Caco-2 (cell line): ENCODE data around the gene ATAD3C. TPM values are rescaled to one million over a fixed set of nuclear protein-coding genes. Genes with fewer than 3 reads are reported as not detected.
"Not testable (repeated sequence)": the region's sequence is repeated elsewhere in the genome, so short reads cannot be mapped to it uniquely, and the experiment has no call there.

Experiments
- BruUV-seq: library from RNA; stranded (reverse); fragments of 400-500 nt; replicated peaks from 2 replicates; lab custom pipeline; 2021; lab: Mats Ljungman, UMichigan
- CTCF ChIA-PET: fragments of 300-600 bp; sonication (Branson Sonifier 250); formaldehyde crosslinking; loops from one replicate; lab custom pipeline; 2022; ENCODE audit warnings: antibody characterized with exemption; lab: Charles Lee
- POLR2A ChIA-PET: fragments of 300-600 bp; sonication (Branson Sonifier 250); formaldehyde crosslinking; loops from one replicate; lab custom pipeline; 2022; ENCODE audit warnings: antibody characterized with exemption; lab: Charles Lee
- DNase-seq, 2 experiments: peaks; one replicate each; pipeline versions ENCODE4 v3.0.0 to v3.0.0-alpha.2; 2020 to 2022
- H3K27me3 ChIP-seq: replicated peaks from 2 replicates; pipeline ENCODE4 v1.6.0; 2011; ENCODE audit warnings: low read length; ENCODE audit not compliant: control insufficient read depth, insufficient read depth
- H3K36me3 ChIP-seq: 2 replicates; pipeline ENCODE4 v1.5.1; 2011; ENCODE audit warnings: low read length; ENCODE audit not compliant: control insufficient read depth, insufficient read depth
- H3K4me1 ChIP-seq: fragments of 250-450 bp; sonication (Bioruptor Pico); 2 replicates; pipeline ENCODE4 v1.5.1; 2020; ENCODE audit warnings: mild to moderate bottlenecking
- H3K4me3 ChIP-seq: 2 replicates; pipeline ENCODE4 v1.5.1; 2011; ENCODE audit warnings: low read depth, mild to moderate bottlenecking, control low read depth, low read length
- H3K9me3 ChIP-seq: fragments of 250-450 bp; sonication (Bioruptor Pico); 2 replicates; pipeline ENCODE4 v1.5.1; 2020; ENCODE audit warnings: mild to moderate bottlenecking, moderate library complexity
- H3K27ac Mint-ChIP-seq: one replicate; pipeline ENCODE4 v1.8.0; 2022; ENCODE audit warnings: mixed read lengths; ENCODE audit not compliant: unreplicated experiment
- H3K27me3 Mint-ChIP-seq: one replicate; pipeline ENCODE4 v1.8.0; 2022; ENCODE audit warnings: mixed read lengths; ENCODE audit not compliant: insufficient read depth, unreplicated experiment
- H3K36me3 Mint-ChIP-seq: one replicate; pipeline ENCODE4 v1.8.0; 2022; ENCODE audit warnings: mild to moderate bottlenecking, mixed read lengths; ENCODE audit not compliant: insufficient read depth, unreplicated experiment
- H3K4me1 Mint-ChIP-seq: one replicate; pipeline ENCODE4 v1.8.0; 2022; ENCODE audit warnings: low read depth, mixed read lengths; ENCODE audit not compliant: unreplicated experiment
- H3K4me3 Mint-ChIP-seq: one replicate; pipeline ENCODE4 v1.8.0; 2022; ENCODE audit warnings: mild to moderate bottlenecking, moderate library complexity, mixed read lengths; ENCODE audit not compliant: unreplicated experiment
- H3K9me3 Mint-ChIP-seq: one replicate; pipeline ENCODE4 v1.8.0; 2022; ENCODE audit warnings: mixed read lengths; ENCODE audit not compliant: unreplicated experiment
- CTCF ChIP-seq, 2 experiments: fragments of 200-600 bp in 1 of 2; IDR thresholded peaks; 1 replicate in 1 of 2; 2 replicates in 1 of 2; pipeline versions ENCODE4 v1.5.1 to v1.8.0; 2011 to 2022; ENCODE audit warnings: antibody characterized with exemption in 1 of 2, control low read depth in 1 of 2, inconsistent platforms in 1 of 2, low read depth in 1 of 2, low read length in 1 of 2, mild to moderate bottlenecking in 1 of 2, moderate library complexity in 1 of 2; ENCODE audit not compliant: insufficient read depth in 1 of 2, severe bottlenecking in 1 of 2, unreplicated experiment in 1 of 2
- intact Hi-C: fragments of 100-400 bp; cut with micrococcal nuclease; formaldehyde crosslinking; loops from one replicate; pipeline ENCODE4 v1.10.0; 2022; ENCODE audit not compliant: unreplicated experiment
- total RNA-seq: library from RNA; stranded (reverse); gene quantifications from 2 replicates; pipeline ENCODE4 v1.2.3, GENCODE V29; 2022

ATAD3C gene
- total RNA-seq, 1 experiment from 2014 or later, result 0.95 TPM

- no TSS peak for BruUV-seq
Observed at GRCh38 chr1:1427820-1428148, 21.7 kb upstream of the ATAD3C start.

GRCh38 chr1:1428174-1428573 lies 21.3 kb upstream of the ATAD3C start:
- Mint-ChIP-seq H3K27me3 (no peaks in the 10 kb centered on the region), H3K4me3 (no peak overlapping the region), H3K4me1 (peaks cover 5% of the 10 kb centered on the region), H3K27ac (peak overlapping the region; percentile 45), H3K9me3 (no peaks in the 10 kb centered on the region), H3K36me3 (no peaks in the 10 kb centered on the region)
- no peak for TF ChIP-seq CTCF (IDR thresholded peaks at IDR 0.05; ENCODE audit: insufficient read depth in 1 of 2, low read depth in 1 of 2, low read length in 1 of 2, severe bottlenecking in 1 of 2, unreplicated experiment in 1 of 2)
- ChIA-PET CTCF (no interaction called here), POLR2A (no interaction called here)
- DNase-seq, result no peak
- H3K4me3 ChIP-seq, result no peak overlapping the region
- no peaks in the 10 kb centered on the region for H3K36me3 ChIP-seq
- BruUV-seq, result no TSS peak
- intact Hi-C loops, result no loop called here
- peaks cover 45% of the 10 kb centered on the region for H3K4me1 ChIP-seq
- no peaks in the 10 kb centered on the region for H3K27me3 ChIP-seq
- no peaks in the 10 kb centered on the region for H3K9me3 ChIP-seq

More at GRCh38 chr1:1427820-1428148, 21.7 kb upstream of the ATAD3C start:
- intact Hi-C loops, result no loop called here
- DNase-seq, result no peak
- no peaks in the 10 kb centered on the region for H3K36me3 ChIP-seq
- Mint-ChIP-seq H3K9me3 (no peaks in the 10 kb centered on the region), H3K4me1 (peaks cover 5% of the 10 kb centered on the region), H3K27me3 (no peaks in the 10 kb centered on the region), H3K36me3 (no peaks in the 10 kb centered on the region), H3K27ac (no peak overlapping the region), H3K4me3 (no peak overlapping the region)
- POLR2A ChIA-PET, result no interaction called here
- no peaks in the 10 kb centered on the region for H3K9me3 ChIP-seq
- no peak overlapping the region for H3K4me3 ChIP-seq
- H3K4me1 ChIP-seq, result peaks cover 45% of the 10 kb centered on the region
- no peak for TF ChIP-seq CTCF (IDR thresholded peaks at IDR 0.05; ENCODE audit: insufficient read depth in 1 of 2, low read depth in 1 of 2, low read length in 1 of 2, severe bottlenecking in 1 of 2, unreplicated experiment in 1 of 2)
- no peaks in the 10 kb centered on the region for H3K27me3 ChIP-seq
- CTCF ChIA-PET, result no interaction called here

DNA sequence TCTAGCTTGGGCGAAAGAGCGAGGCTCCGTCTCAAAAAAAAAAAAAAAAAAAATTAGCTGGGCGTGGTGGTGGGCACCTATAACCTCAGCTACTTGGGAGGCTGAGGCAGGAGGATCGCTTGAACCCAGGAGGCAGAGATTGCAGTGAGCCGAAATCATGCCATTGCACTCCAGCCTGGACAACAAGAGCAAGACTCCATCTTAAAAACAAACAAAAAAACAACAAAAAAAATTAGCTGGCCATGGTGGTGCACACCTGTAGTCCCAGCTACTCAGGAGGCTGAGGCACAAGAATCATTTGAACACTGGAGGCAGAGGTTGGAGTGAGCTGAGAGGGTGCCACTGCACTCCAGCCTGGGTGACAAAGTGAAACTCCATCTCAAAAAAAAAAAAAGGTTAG lies 20.5 kb upstream of the ATAD3C start:
- H3K4me3 Mint-ChIP-seq, result not testable (repeated sequence)

DNA sequence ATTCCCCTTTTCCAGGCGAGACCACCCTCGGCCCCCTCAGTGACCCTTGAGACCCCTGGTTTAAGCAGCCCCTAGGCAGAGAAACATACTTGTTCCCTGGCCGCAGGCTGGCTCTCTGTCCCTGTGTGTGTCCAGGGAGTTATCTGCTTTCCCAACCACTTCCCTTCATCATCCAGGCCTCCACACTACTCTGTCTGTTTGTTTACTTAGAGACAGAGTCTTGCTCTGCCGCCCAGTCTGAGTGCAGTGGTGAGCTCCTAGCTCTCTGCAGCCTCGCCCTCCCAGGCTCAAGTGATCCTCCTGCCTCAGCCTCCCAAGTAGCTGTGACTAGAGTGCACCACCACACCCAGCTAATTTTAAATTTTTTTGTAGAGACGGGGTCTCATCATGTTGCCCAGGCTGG lies 19.8 kb upstream of the ATAD3C start:
- POLR2A ChIA-PET, result no interaction called here
- peaks cover 2% of the 10 kb centered on the region for H3K36me3 Mint-ChIP-seq

More for the DNA sequence above, 20.5 kb upstream of the ATAD3C start:
- H3K27ac Mint-ChIP-seq, result peak overlapping the region; percentile 45
- intact Hi-C loops, DNase-seq, CTCF ChIA-PET, H3K36me3 Mint-ChIP-seq, H3K27me3 Mint-ChIP-seq, H3K27me3 ChIP-seq, H3K36me3 ChIP-seq, H3K4me1 Mint-ChIP-seq, H3K4me3 ChIP-seq, BruUV-seq, H3K9me3 Mint-ChIP-seq, POLR2A ChIA-PET, H3K9me3 ChIP-seq: not testable (repeated sequence)
- H3K4me1 ChIP-seq, result peaks cover 49% of the 10 kb centered on the region

More for the DNA sequence above, 19.8 kb upstream of the ATAD3C start:
- TF ChIP-seq CTCF (IDR thresholded peaks at IDR 0.05; ENCODE audit: insufficient read depth in 1 of 2, low read depth in 1 of 2, low read length in 1 of 2, severe bottlenecking in 1 of 2, unreplicated experiment in 1 of 2), result no peak
- CTCF ChIA-PET, result no interaction called here
- Mint-ChIP-seq H3K4me3 (no peak overlapping the region), H3K9me3 (no peaks in the 10 kb centered on the region), H3K27me3 (no peaks in the 10 kb centered on the region), H3K27ac (peak overlapping the region; percentile 59), H3K4me1 (peaks cover 5% of the 10 kb centered on the region)
- Histone ChIP-seq H3K4me3 (no peak overlapping the region), H3K4me1 (peaks cover 56% of the 10 kb centered on the region), H3K9me3 (no peaks in the 10 kb centered on the region), H3K27me3 (no peaks in the 10 kb centered on the region), H3K36me3 (no peaks in the 10 kb centered on the region)
- no TSS peak for BruUV-seq
- DNase-seq, result no peak
- intact Hi-C loops, result loop anchor here (5.0 kb wide), 1 partner anchor 32 kb away; the partner anchor contains the start of gene CCNL2
